K562 (cell line): Measurements from ENCODE around the gene ANK2.

ENCODE experiments used
- BCLAF1 ChIP-seq, 2 experiments: fragments of 450-650 bp in 1 of 2; IDR thresholded peaks; 2 replicates each; pipeline ENCODE4 v1.6.1; 2011 to 2017; ENCODE audit warnings: low read depth in 2 of 2, antibody characterized with exemption in 1 of 2, borderline replicate concordance in 1 of 2, low read length in 1 of 2, mild to moderate bottlenecking in 1 of 2, mixed read lengths in 1 of 2; ENCODE audit not compliant: control insufficient read depth in 1 of 2
- CTCF ChIP-seq, 3 experiments: IDR thresholded peaks in 2 of 3; conservative IDR thresholded peaks in 1 of 3; 2 replicates each; pipeline ENCODE4 v1.5.1; 2011 to 2012; ENCODE audit warnings: low read length in 3 of 3, mild to moderate bottlenecking in 3 of 3, control low read depth in 2 of 3, improper control_type of control experiment in 1 of 3, inconsistent platforms in 1 of 3, low read depth in 1 of 3, mixed read lengths in 1 of 3, moderate library complexity in 1 of 3; ENCODE audit not compliant: insufficient read depth in 2 of 3
- FOXM1 ChIP-seq, 2 experiments: fragments of 450-650 bp in 1 of 2; sonication (generic) in 1 of 2; formaldehyde crosslinking in 1 of 2; IDR thresholded peaks; 2 replicates each; pipeline versions ENCODE4 v1.6.1 to v1.9.0; 2017 to 2022; ENCODE audit warnings: low read depth in 2 of 2, mild to moderate bottlenecking in 2 of 2, missing genetic modification reagents in 1 of 2, moderate library complexity in 1 of 2
- JUNB ChIP-seq: fragments of 450-650 bp; formaldehyde crosslinking; conservative IDR thresholded peaks from 2 replicates; pipeline ENCODE4 v1.4.0; 2020; ENCODE audit warnings: mild to moderate bottlenecking
- MYNN ChIP-seq, 2 experiments: sonication (generic); formaldehyde crosslinking in 1 of 2; IDR thresholded peaks; 2 replicates each; pipeline versions ENCODE4 v1.5.0 to v1.6.1; 2016 to 2020; ENCODE audit warnings: antibody characterized with exemption in 1 of 2, missing genetic modification reagents in 1 of 2
- SMARCA4 ChIP-seq: fragments of 450-650 bp; IDR thresholded peaks from 2 replicates; pipeline ENCODE4 v1.6.1; 2016
- SPI1 ChIP-seq: IDR thresholded peaks from 2 replicates; pipeline ENCODE4 v1.6.1; 2011; ENCODE audit warnings: low read depth, low read length, control low read depth, borderline replicate concordance
- SREBF1 ChIP-seq: fragments of 150-350 bp; IDR thresholded peaks from 2 replicates; pipeline ENCODE4 v1.6.1; 2014; ENCODE audit warnings: antibody characterized with exemption, low read depth, low read length, borderline replicate concordance
- SRSF9 ChIP-seq: fragments of 200-400 bp; formaldehyde crosslinking; IDR thresholded peaks from 2 replicates; pipeline ENCODE4 v1.6.1; 2017; ENCODE audit warnings: low read depth, low read length, borderline replicate concordance
- ZBTB1 ChIP-seq: sonication (generic); formaldehyde crosslinking; IDR thresholded peaks from 2 replicates; pipeline ENCODE4 v1.8.1; 2023; ENCODE audit warnings: missing genetic modification reagents, low read depth, mild to moderate bottlenecking, borderline replicate concordance
- ZNF785 ChIP-seq: fragments of 250-450 bp; sonication (Bioruptor Pico); IDR thresholded peaks from 2 replicates; pipeline ENCODE4 v1.4.0; 2020; ENCODE audit warnings: mild to moderate bottlenecking
- ZZZ3 ChIP-seq: fragments of 450-650 bp; IDR thresholded peaks from 2 replicates; pipeline ENCODE4 v1.6.1; 2016; ENCODE audit warnings: antibody characterized with exemption, mild to moderate bottlenecking, moderate library complexity

- TF ChIP-seq MYNN (IDR thresholded peaks at IDR 0.05) (no peak), MYNN (CRISPR knock-in tag; IDR thresholded peaks at IDR 0.05) (no peak), SPI1 (no peak), SRSF9 (no peak), CTCF (IDR thresholded peaks at IDR 0.05 in 2 of 3, conservative IDR thresholded peaks at IDR 0.05 in 1 of 3; ENCODE audit: insufficient read depth in 2 of 3, low read depth in 1 of 3, low read length in 3 of 3) (no peak), ZNF785 (no peak), ZBTB1 (CRISPR knock-in tag) (no peak), SREBF1 (no peak), FOXM1 (IDR thresholded peaks at IDR 0.05; ENCODE audit: low read depth) (no peak), FOXM1 (CRISPR knock-in tag; IDR thresholded peaks at IDR 0.05; ENCODE audit: low read depth) (no peak), JUNB (CRISPR knock-in tag) (no peak), ZZZ3 (no peak), BCLAF1 (IDR thresholded peaks at IDR 0.05; ENCODE audit: borderline replicate concordance in 1 of 2, control insufficient read depth in 1 of 2, low read depth in 2 of 2, low read length in 1 of 2) (no peak), SMARCA4 (no peak)
Measured at GRCh38 chr4:113083346-113083745, 33.9 kb downstream of the ANK2 start.
